Measurements from ENCODE around the gene PDE7B.

- TF ChIP-seq CTCF (IDR thresholded peaks at IDR 0.05) (no peak), POLR2A (IDR thresholded peaks at IDR 0.05) (no peak)
Observed at GRCh38 chr6:135970750-135971149, 119.2 kb downstream of the PDE7B start.

Data from tibial nerve (tissue), 3 donors.